ENCODE results near the gene ACOT7. TPM values are rescaled to one million over a fixed set of nuclear protein-coding genes. Genes with fewer than 3 reads are reported as not detected.
A peak's percentile ranks its signal among the peaks of the same experiment; 100 is the strongest.
"Not testable (repeated sequence)": the region's sequence is repeated elsewhere in the genome, so short reads cannot be mapped to it uniquely, and the experiment has no call there.

ACOT7 gene
- total and polyA plus RNA-seq, 11 donors, result 5.7 to 38.9 (median 12.6) TPM

DNA sequence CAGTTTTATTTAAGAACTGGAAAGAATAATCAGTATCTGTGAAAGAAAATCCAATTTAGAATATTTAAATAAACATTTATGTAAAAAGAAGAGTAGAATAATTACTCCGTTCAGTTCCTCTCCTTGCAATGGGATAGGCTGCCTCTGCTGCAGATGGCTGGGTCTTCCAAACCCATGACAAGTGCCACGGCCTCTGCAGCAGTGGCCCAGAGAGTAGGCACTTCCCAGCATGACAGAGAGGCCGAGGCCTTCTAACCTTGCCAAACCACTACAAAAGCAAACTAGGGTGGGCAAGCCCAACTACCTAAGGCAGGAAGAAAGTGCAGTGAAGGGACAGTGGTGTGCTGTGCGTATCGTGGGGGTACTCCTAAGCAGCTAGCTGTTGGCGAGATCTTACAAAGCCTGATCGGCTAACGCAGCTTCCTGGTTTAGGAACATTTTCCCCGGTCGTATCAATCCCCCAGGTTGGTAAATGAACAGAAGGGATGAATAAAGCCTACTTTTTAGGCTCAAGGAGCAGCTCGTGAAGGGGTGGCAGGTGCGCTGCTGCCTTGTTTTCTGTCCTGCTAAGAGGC, 172.3 kb downstream of the ACOT7 start:
- Histone ChIP-seq H3K4me3 (no peak overlapping the region), H3K36me3 (peaks cover 0 to 81% (median 49%) of the 10 kb centered on the region in 9 donors), H3K9me3 (no peaks in the 10 kb centered on the region), H3K4me1 (peaks cover 0 to 49% (median 33%) of the 10 kb centered on the region in 12 donors), H3K27ac (peak overlapping the region in 4 of 12 donors; percentile 4 to 78 (median 40)), H3K27me3 (no peaks in the 10 kb centered on the region)
- TF ChIP-seq POLR2A (IDR thresholded peaks at IDR 0.05), result no peak
- TF ChIP-seq, protein P1, sequence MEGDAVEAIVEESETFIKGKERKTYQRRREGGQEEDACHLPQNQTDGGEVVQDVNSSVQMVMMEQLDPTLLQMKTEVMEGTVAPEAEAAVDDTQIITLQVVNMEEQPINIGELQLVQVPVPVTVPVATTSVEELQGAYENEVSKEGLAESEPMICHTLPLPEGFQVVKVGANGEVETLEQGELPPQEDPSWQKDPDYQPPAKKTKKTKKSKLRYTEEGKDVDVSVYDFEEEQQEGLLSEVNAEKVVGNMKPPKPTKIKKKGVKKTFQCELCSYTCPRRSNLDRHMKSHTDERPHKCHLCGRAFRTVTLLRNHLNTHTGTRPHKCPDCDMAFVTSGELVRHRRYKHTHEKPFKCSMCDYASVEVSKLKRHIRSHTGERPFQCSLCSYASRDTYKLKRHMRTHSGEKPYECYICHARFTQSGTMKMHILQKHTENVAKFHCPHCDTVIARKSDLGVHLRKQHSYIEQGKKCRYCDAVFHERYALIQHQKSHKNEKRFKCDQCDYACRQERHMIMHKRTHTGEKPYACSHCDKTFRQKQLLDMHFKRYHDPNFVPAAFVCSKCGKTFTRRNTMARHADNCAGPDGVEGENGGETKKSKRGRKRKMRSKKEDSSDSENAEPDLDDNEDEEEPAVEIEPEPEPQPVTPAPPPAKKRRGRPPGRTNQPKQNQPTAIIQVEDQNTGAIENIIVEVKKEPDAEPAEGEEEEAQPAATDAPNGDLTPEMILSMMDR (IDR thresholded peaks at IDR 0.05), result no peak
- intact Hi-C loops (cut with DNase I), result no loop called here
- no peak for ATAC-seq
- 82 to 93% (median 90%) methylated on average over 12 of the region's 12 CpGs for WGBS, 4 donors
- DNase-seq, result no peak

DNA sequence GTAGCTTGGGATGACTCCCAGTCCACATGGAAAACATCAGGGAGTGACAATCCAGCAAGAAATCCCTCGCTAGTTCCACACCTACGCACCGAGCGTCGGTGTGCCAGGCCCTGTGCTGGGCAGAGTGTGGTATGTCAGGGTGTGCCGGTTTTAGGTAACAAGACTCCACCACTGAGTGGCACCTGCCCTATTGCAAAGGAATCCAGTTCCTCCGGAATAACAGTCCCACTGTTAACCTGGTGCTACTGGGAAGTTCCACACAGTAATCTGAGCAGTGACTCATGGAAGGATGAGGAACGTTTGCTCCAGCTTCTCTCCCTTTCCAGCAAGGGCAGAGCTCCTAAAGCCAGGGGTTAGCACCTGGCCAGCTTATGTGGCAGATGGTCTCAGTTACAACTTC, 173.3 kb downstream of the ACOT7 start:
- Histone ChIP-seq H3K4me1 (peaks cover 0 to 40% (median 31%) of the 10 kb centered on the region in 12 donors), H3K27me3 (no peaks in the 10 kb centered on the region), H3K4me3 (no peak overlapping the region), H3K27ac (no peak overlapping the region), H3K36me3 (peaks cover 0 to 81% (median 44%) of the 10 kb centered on the region in 9 donors), H3K9me3 (no peaks in the 10 kb centered on the region)
- WGBS, 4 donors, result 74 to 86% (median 83%) methylated on average over 8 of the region's 8 CpGs
- intact Hi-C loops (cut with DNase I), result no loop called here
- ATAC-seq (no peak), DNase-seq (no peak)
- no peak for TF ChIP-seq POLR2A (IDR thresholded peaks at IDR 0.05)
- TF ChIP-seq, protein P1 (IDR thresholded peaks at IDR 0.05), result no peak

DNA sequence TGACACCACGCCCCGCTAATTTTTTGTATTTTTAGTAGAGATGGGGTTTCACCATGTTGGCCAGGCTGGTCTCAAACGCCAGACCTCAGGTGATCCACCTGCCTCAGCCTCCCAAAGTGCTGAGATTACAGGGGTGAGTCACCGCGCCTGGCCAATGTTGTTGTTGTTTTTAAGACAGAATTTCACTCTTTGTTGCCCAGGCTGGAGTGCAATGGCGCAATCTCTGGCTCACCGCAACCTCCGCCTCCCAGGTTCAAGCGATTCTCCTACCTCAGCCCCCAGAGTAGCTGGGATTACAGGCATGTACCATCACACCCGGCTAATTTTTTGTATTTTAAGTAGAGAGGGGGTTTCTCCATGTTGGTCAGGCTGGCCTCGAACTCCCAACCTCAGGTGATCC, 173.9 kb downstream of the ACOT7 start:
- Histone ChIP-seq H3K4me1 (peaks cover 0 to 34% (median 27%) of the 10 kb centered on the region in 12 donors), H3K36me3 (peaks cover 0 to 81% (median 38%) of the 10 kb centered on the region in 9 donors)
- DNase-seq; H3K27ac ChIP-seq; ATAC-seq; H3K27me3 ChIP-seq; H3K9me3 ChIP-seq; H3K4me3 ChIP-seq; intact Hi-C loops (cut with DNase I): not testable (repeated sequence)
- 86 to 97% (median 91%) methylated on average over 11 of the region's 11 CpGs for WGBS, 4 donors

DNA sequence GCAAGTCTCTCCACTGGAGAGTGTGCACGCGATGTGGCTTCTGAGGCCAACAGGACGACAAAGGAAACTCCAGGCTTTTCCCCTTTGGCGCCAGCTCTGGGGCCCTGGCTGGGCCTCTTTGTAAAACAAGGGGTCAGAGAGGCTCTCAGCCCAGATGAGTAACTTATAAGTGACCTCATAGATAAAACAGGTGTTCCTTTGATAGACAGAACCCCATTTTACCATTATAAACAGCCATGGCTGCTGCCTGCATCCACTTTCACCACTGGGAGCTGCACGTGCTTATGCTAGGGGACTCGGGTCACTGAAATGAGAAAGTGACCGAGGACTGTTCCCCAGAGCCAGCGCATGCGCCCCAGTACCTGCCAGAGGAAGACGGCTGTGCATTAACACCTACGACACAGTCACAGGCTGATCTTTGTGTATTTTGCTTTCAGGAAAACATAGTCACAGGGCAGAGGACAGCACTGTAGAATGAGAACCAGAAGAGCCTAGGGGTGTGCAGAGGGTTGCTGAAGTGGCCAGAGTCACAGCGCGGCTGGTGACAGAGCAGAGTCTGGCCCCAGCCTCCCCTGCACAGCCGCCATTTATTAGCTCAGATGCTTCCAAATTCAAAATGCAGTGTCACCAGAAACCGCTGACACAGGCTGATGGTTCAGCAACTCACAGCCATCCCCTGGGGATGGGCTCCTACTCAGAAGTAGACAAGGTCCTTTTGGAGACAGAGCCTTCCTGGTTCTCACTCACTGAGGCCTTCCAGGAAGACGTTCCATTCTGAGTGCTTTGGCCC, 175.0 kb downstream of the ACOT7 start:
- WGBS, 4 donors, result 76 to 82% (median 79%) methylated on average over 16 of the region's 16 CpGs
- H3K27ac ChIP-seq, result no peak overlapping the region
- TF ChIP-seq, protein P1 (IDR thresholded peaks at IDR 0.05), result no peak
- TF ChIP-seq POLR2A (IDR thresholded peaks at IDR 0.05), result no peak
- ATAC-seq, result no peak
- intact Hi-C loops (cut with DNase I), result no loop called here
- H3K27me3 ChIP-seq, result no peaks in the 10 kb centered on the region
- peaks cover 0 to 24% (median 19%) of the 10 kb centered on the region in 12 donors for H3K4me1 ChIP-seq
- peaks cover 0 to 80% (median 28%) of the 10 kb centered on the region in 9 donors for H3K36me3 ChIP-seq
- no peak for DNase-seq
- no peaks in the 10 kb centered on the region for H3K9me3 ChIP-seq
- H3K4me3 ChIP-seq, result no peak overlapping the region

Small RNA genes lying within 50 kb of the gene (microRNA-seq; reads per million reads assigned to microRNA genes)
- 0 reads per million in 4 donors for gene MIR4252

Other genes starting within 250 kb of the ACOT7 start
- 1 to 10 TPM in 1 of 9 donors, under 1 TPM in 6, not detected in 2; 0.07 to 1.3 (median 0.32) TPM for gene CHD5, start 213.4 kb downstream of the ACOT7 start, total RNA-seq
- under 1 TPM; 0.07 to 0.08 TPM for gene CHD5, start 213.4 kb downstream of the ACOT7 start, polyA plus RNA-seq
- gene RPL22, start 194.2 kb downstream of the ACOT7 start, total RNA-seq, result 100 to 1,000 TPM in 7 of 9 donors, 10 to 100 TPM in 2; 63.6 to 343 (median 241) TPM
- gene RPL22, start 194.2 kb downstream of the ACOT7 start, polyA plus RNA-seq, result 100 to 1,000 TPM; 198 to 353 TPM
- gene RNF207, start 187.6 kb downstream of the ACOT7 start, total RNA-seq, result 100 to 1,000 TPM in 1 of 9 donors, 10 to 100 TPM in 8; 27.0 to 126 (median 58.2) TPM
- gene RNF207, start 187.6 kb downstream of the ACOT7 start, polyA plus RNA-seq, result 10 to 100 TPM; 10.6 to 88.6 TPM
- 100 to 1,000 TPM in 2 of 9 donors, 10 to 100 TPM in 7; 48.7 to 102 (median 64.1) TPM for gene ICMT, start 157.8 kb downstream of the ACOT7 start, total RNA-seq
- 10 to 100 TPM; 26.8 to 61.6 TPM for gene ICMT, start 157.8 kb downstream of the ACOT7 start, polyA plus RNA-seq
- gene HES3, start 149.6 kb downstream of the ACOT7 start, total RNA-seq, result not detected
- gene HES3, start 149.6 kb downstream of the ACOT7 start, polyA plus RNA-seq, result not detected
- 10 to 100 TPM in 1 of 9 donors, 1 to 10 TPM in 8; 2.7 to 30.0 (median 4.8) TPM for gene GPR153, start 132.7 kb downstream of the ACOT7 start, total RNA-seq
- gene GPR153, start 132.7 kb downstream of the ACOT7 start, polyA plus RNA-seq, result 1 to 10 TPM; 2.7 to 4.7 TPM
- under 1 TPM in 1 of 9 donors, not detected in 8; 0.14 TPM for gene HES2, start 26.2 kb upstream of the ACOT7 start, total RNA-seq
- gene HES2, start 26.2 kb upstream of the ACOT7 start, polyA plus RNA-seq, result under 1 TPM; 0.04 to 0.12 TPM
- 1 to 10 TPM in 1 of 9 donors, under 1 TPM in 3, not detected in 5; 0.15 to 1.3 (median 0.42) TPM for gene ESPN, start 31.0 kb upstream of the ACOT7 start, total RNA-seq
- gene ESPN, start 31.0 kb upstream of the ACOT7 start, polyA plus RNA-seq, result under 1 TPM in 1 of 2 donors, not detected in 1; 0.10 TPM
- gene TNFRSF25, start 72.4 kb upstream of the ACOT7 start, total RNA-seq, result 10 to 100 TPM in 3 of 9 donors, 1 to 10 TPM in 6; 5.2 to 11.6 (median 9.3) TPM
- 10 to 100 TPM in 1 of 2 donors, 1 to 10 TPM in 1; 4.7 to 17.5 TPM for gene TNFRSF25, start 72.4 kb upstream of the ACOT7 start, polyA plus RNA-seq
- 10 to 100 TPM; 10.8 to 20.2 (median 15.2) TPM for gene PLEKHG5, start 97.9 kb upstream of the ACOT7 start, total RNA-seq
- 10 to 100 TPM in 1 of 2 donors, 1 to 10 TPM in 1; 7.2 to 18.5 TPM for gene PLEKHG5, start 97.9 kb upstream of the ACOT7 start, polyA plus RNA-seq
- 10 to 100 TPM; 13.1 to 20.6 (median 16.5) TPM for gene NOL9, start 160.7 kb upstream of the ACOT7 start, total RNA-seq
- 1 to 10 TPM; 5.7 to 5.8 TPM for gene NOL9, start 160.7 kb upstream of the ACOT7 start, polyA plus RNA-seq
- not detected for gene TAS1R1, start 161.5 kb upstream of the ACOT7 start, total RNA-seq
- not detected for gene TAS1R1, start 161.5 kb upstream of the ACOT7 start, polyA plus RNA-seq
- gene ZBTB48, start 186.2 kb upstream of the ACOT7 start, total RNA-seq, result 10 to 100 TPM in 7 of 9 donors, 1 to 10 TPM in 2; 6.4 to 23.1 (median 11.8) TPM
- gene ZBTB48, start 186.2 kb upstream of the ACOT7 start, polyA plus RNA-seq, result 10 to 100 TPM; 12.4 to 17.0 TPM
- gene KLHL21, start 209.1 kb upstream of the ACOT7 start, total RNA-seq, result 100 to 1,000 TPM in 1 of 9 donors, 10 to 100 TPM in 8; 38.7 to 179 (median 65.4) TPM
- gene KLHL21, start 209.1 kb upstream of the ACOT7 start, polyA plus RNA-seq, result 10 to 100 TPM; 28.6 to 47.8 TPM
- gene PHF13, start 220.0 kb upstream of the ACOT7 start, total RNA-seq, result 10 to 100 TPM in 2 of 9 donors, 1 to 10 TPM in 7; 3.5 to 11.2 (median 7.9) TPM
- gene PHF13, start 220.0 kb upstream of the ACOT7 start, polyA plus RNA-seq, result 1 to 10 TPM; 2.9 to 7.3 TPM
- 10 to 100 TPM in 7 of 9 donors, 1 to 10 TPM in 2; 7.5 to 20.7 (median 12.1) TPM for gene THAP3, start 231.1 kb upstream of the ACOT7 start, total RNA-seq
- 10 to 100 TPM; 21.7 to 22.1 TPM for gene THAP3, start 231.1 kb upstream of the ACOT7 start, polyA plus RNA-seq